Measurements from ENCODE around the gene CAP2. TPM values are rescaled to one million over a fixed set of nuclear protein-coding genes. Genes with fewer than 3 reads are reported as not detected.

CAP2 gene
- total RNA-seq, 3 donors from 2014 or later, result 3.9 to 15.1 (median 7.5) TPM

- Histone ChIP-seq H3K4me1 (no peaks in the 10 kb centered on the region), H3K4me3 (peak within 1 kb of the TSS; percentile 79 to 96 (median 93)), H3K9me3 (no peaks in the 10 kb centered on the region), H3K27ac (peak within 1 kb of the TSS; percentile 91 to 97), H3K27me3 (no peaks in the 10 kb centered on the region), H3K36me3 (no peaks in the 10 kb centered on the region)
- peak in 2 of 3 donors; percentile 74 to 85 for TF ChIP-seq CTCF (IDR thresholded peaks at IDR 0.05)
- peak; percentile 67 for TF ChIP-seq POLR2A (IDR thresholded peaks at IDR 0.05)
- TF ChIP-seq POLR2AphosphoS5 (IDR thresholded peaks at IDR 0.05), result peak; percentile 72 to 92 (median 87)
- intact Hi-C loops (cut with DNase I; ENCODE audit: low total_unique reads), result no loop called here
- DNase-seq (ENCODE audit: low spot score in 2 of 2), result peak; percentile 93 to 97
Observed at GRCh38 chr6:17599877-17600526, 206.6 kb downstream of the CAP2 start, which contains the start of gene FAM8A1. Gene FAM8A1, plus strand, starts transcription at chr6:17600302. Its CDS starts 108 bp downstream, at chr6:17600410.

- TF ChIP-seq CTCF (IDR thresholded peaks at IDR 0.05) (no peak), POLR2AphosphoS5 (IDR thresholded peaks at IDR 0.05) (no peak), POLR2A (IDR thresholded peaks at IDR 0.05) (no peak)
- intact Hi-C loops (cut with DNase I; ENCODE audit: low total_unique reads), result no loop called here
- Histone ChIP-seq H3K4me1 (no peaks in the 10 kb centered on the region), H3K27me3 (no peaks in the 10 kb centered on the region), H3K27ac (peak overlapping the region; percentile 91 to 97), H3K4me3 (peak overlapping the region; percentile 79 to 96 (median 93)), H3K36me3 (no peaks in the 10 kb centered on the region), H3K9me3 (no peaks in the 10 kb centered on the region)
- no peak for DNase-seq (ENCODE audit: low spot score in 2 of 2)
Observed at GRCh38 chr6:17600527-17601385, 207.4 kb downstream of the CAP2 start.

GRCh38 chr6:17601386-17601703 is 207.9 kb downstream of the CAP2 start:
- no peak for DNase-seq (ENCODE audit: low spot score in 2 of 2)
- Histone ChIP-seq H3K4me3 (peak overlapping the region; percentile 79 to 96 (median 93)), H3K27me3 (no peaks in the 10 kb centered on the region), H3K27ac (peak overlapping the region; percentile 91 to 97), H3K9me3 (no peaks in the 10 kb centered on the region), H3K4me1 (no peaks in the 10 kb centered on the region), H3K36me3 (no peaks in the 10 kb centered on the region)
- TF ChIP-seq CTCF (IDR thresholded peaks at IDR 0.05) (no peak), POLR2AphosphoS5 (IDR thresholded peaks at IDR 0.05) (no peak)
- intact Hi-C loops (cut with DNase I; ENCODE audit: low total_unique reads), result no loop called here

GRCh38 chr6:17602888-17603287 is 209.5 kb downstream of the CAP2 start:
- Histone ChIP-seq H3K27me3 (no peaks in the 10 kb centered on the region), H3K4me3 (no peak overlapping the region), H3K9me3 (no peaks in the 10 kb centered on the region), H3K27ac (no peak overlapping the region), H3K4me1 (no peaks in the 10 kb centered on the region), H3K36me3 (no peaks in the 10 kb centered on the region)
- TF ChIP-seq POLR2A (IDR thresholded peaks at IDR 0.05) (no peak), POLR2AphosphoS5 (IDR thresholded peaks at IDR 0.05) (no peak), CTCF (IDR thresholded peaks at IDR 0.05) (no peak)
- intact Hi-C loops (cut with DNase I; ENCODE audit: low total_unique reads), result no loop called here
- DNase-seq (ENCODE audit: low spot score in 2 of 2), result no peak

GRCh38 chr6:17606606-17607005 is 213.2 kb downstream of the CAP2 start:
- Histone ChIP-seq H3K9me3 (no peaks in the 10 kb centered on the region), H3K4me1 (no peaks in the 10 kb centered on the region), H3K27me3 (no peaks in the 10 kb centered on the region), H3K4me3 (no peak overlapping the region), H3K27ac (no peak overlapping the region), H3K36me3 (no peaks in the 10 kb centered on the region)
- intact Hi-C loops (cut with DNase I; ENCODE audit: low total_unique reads), result no loop called here
- DNase-seq (ENCODE audit: low spot score in 2 of 2), result no peak
- TF ChIP-seq CTCF (IDR thresholded peaks at IDR 0.05), result no peak
- no peak for TF ChIP-seq POLR2A (IDR thresholded peaks at IDR 0.05)
- no peak for TF ChIP-seq POLR2AphosphoS5 (IDR thresholded peaks at IDR 0.05)

Data from breast epithelium (tissue), 4 donors.